DMS153 (cell line): ENCODE data around the gene RACK1.
"Not testable (repeated sequence)": the region's sequence is repeated elsewhere in the genome, so short reads cannot be mapped to it uniquely, and the experiment has no call there.

Experiments used
- DNase-seq: peaks from one replicate; lab custom pipeline; 2025; lab: John Stamatoyannopoulos, UW

RACK1 gene

GRCh38 chr5:181214249-181214648, 29.5 kb downstream of the RACK1 start:
- not testable (repeated sequence) for DNase-seq

GRCh38 chr5:181212934-181213333, 30.8 kb downstream of the RACK1 start:
- no peak for DNase-seq

GRCh38 chr5:181212080-181212479, 31.6 kb downstream of the RACK1 start:
- no peak for DNase-seq

DNA sequence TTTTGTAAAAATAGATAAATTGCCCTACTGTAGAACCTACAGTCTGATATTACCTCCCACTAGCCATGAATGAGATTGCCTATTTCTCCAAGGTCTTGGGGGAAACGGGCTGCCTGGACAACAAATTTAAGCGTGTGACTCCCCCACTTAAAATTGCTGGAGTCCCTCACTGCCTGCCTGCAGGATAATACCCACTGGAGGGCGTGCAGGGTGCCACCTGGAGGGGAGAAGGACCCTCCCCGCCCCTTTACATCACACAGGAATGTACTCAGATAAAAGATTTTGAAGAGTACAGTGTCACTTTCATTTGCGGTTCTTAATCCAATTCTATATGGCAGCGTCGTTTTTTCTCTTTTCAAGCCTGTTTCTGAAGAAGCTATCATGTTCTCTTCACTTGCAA, 32.5 kb downstream of the RACK1 start:
- DNase-seq = no peak

DNA sequence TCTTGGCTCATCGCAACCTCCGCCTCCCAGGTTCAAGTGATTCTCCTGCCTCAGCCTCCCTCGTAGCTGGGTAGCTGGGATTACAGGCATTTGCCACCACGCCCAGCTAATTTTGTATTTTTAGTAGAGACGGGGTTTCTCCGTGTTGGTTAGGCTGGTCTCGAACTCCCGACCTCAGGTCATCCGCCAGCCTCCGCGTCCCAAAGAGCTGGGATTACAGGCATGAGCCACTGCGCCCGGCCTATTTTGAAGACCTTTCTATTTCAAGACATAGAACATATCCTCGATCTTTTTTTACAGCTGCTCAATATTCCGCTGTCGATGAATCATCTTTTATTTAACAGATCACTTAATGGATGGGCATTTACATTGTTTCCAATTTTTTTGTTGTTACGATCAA, 33.0 kb downstream of the RACK1 start:
- not testable (repeated sequence) for DNase-seq

DNA sequence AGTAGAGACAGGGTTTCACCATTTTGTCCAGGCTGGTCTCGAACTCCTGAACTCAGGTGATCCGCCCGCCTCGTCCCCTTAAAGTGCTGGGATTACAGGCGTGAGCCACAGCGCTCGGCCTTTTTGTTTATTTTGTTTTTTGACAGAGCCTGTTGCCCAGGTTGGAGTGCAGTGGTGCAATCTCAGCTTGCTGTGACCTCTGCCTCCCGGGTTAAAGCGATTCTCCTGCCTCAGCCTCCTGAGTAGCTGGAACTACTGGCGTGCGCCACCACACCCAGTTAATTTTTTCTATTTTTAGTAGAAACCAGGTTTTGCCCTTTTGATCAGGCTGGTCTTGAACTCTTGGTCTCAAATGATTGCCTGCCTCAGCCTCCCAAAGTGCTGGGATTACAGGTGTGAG, 33.6 kb downstream of the RACK1 start:
- not testable (repeated sequence) for DNase-seq

- not testable (repeated sequence) for DNase-seq
Measured at GRCh38 chr5:181209006-181209405, 34.7 kb downstream of the RACK1 start.

- no peak for DNase-seq
Measured at GRCh38 chr5:181207960-181208253, 35.8 kb downstream of the RACK1 start.

DNA sequence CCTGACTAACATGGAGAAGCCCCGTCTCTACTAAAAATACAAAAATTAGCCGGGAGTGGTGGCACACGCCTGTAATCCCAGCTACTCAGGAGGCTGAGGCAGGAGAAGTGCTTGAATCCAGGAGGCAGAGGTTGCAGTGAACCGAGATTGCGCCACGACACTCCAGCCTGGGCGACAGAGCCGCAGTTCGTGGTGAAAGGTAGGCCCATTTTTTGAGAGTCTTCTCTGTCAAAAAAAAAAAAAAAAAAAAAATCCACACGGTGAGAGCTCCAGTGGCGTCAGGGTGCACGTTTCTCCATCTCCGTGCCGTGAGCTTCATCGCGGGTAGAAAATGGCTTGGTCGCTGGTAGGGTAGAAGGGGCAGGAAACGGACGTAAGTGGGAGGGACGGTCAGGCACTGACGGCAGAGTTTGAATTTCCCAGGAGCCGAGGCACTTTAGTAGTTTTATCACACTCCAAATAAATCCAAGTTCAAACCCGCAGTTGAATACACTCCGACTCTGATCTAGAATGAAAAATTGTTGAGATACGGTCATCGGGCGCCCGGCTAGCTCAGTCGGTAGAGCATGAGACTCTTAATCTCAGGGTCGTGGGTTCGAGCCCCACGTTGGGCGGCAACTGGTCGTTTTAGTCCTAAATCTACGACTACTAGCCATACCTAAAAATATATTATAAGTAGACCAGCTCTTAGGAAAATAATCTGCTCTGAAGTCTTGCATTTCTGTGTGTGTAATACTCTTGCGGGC, 36.3 kb downstream of the RACK1 start:
- DNase-seq = no peak

- no peak for DNase-seq
Measured at GRCh38 chr5:181205761-181206649, 37.7 kb downstream of the RACK1 start.

DNA sequence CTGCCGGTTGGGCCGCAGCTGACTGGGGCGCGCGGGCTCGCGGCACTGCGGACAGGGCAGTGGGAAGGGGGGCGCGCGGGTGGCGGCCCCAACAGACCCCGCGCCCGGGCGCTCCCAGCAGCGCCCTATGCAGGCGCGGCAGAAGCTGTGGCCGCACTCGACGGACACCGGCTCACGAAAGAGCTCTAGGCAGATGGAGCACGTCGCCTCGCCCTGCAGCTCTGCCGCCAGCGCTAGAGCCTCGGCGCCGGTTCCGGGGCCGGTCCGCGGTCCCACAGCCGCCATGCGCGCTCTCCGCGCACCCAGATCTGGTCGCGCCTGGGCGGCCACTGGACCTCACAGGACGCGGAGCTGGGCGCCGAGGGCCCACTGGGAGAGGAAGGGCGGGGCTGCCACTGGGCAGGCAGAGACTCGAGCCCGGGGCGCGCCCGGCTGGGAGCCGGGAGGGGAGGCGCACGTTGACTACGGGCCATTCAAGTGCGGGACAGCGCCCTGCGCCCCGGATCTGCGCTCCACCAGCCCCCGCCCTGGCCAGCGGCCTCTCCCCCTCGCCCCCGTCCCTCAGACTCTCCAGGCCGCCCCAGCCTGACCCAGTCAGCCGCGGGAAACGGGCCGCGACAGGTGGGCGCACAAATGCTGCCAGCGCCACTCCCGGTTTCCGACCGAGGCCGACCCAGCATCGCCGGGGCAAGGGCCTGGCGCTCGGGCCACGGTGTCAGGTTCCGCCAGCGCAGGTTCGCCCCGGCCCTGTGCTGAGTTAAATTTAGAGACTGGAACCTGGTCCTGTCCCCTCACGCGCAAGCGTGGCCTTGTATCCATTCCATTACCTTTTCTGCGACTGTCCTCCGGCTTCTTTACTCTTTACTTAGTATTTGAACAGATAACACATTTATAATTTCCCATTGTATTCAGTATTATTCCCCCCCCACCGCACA, 38.6 kb downstream of the RACK1 start, which contains the start of gene TRIM7:
Gene TRIM7 (minus strand): TSS at position 371 of the 935 bp plus-strand sequence. CDS start 86 bp downstream, at position 285.
- no peak for DNase-seq

- no peak for DNase-seq
Measured at GRCh38 chr5:181204113-181204825, 39.4 kb downstream of the RACK1 start.

- DNase-seq = no peak
Measured at GRCh38 chr5:181203777-181204112, 40.0 kb downstream of the RACK1 start.

DNA sequence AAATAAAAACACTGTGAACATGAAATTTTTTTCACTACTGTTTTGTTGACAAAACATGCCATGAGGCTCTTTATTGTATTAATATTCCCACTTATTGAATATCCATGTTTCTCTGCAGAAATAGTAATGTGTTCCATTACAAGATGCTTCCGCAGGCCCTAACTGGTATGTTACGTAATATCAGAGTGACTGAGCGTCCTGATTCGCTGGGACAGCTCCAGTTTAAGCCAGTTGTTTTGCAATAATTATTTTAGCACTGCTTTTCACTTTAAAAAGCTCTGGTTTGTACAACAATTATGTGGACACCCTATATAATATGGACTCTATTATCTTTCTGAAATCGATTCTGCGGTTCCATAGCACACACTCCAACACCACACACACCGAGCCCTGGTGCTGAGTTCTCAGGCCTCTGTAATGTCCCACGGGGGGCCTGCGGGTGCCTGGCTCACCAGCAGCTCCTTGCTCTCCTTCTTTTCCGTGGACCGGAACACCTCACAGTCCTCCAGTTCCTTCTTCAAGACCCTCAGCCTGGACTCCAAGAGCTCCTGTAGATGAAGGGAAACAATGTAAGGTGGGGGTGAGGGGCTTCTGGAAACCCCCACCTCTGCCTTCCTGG, 40.5 kb downstream of the RACK1 start:
- DNase-seq = no peak

DNA sequence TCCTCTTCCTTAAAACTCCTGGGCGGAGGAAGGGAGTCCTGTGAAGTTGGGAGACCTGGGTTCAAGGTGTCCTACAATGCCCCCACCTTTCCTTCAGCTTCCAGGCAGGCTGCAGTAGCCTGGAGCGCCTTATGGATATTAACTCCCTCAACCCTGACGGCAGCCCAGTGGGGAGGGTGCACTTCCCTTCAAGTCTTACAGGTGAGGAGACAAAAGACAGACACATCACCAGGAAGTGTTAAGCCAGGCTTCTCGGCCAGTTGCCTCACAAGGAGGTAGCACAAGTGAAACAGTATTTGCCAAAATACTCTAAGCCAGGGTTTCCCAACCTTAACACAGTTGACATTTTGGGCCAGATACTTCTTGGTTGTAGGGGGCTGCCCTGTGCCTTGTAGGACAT, 42.9 kb downstream of the RACK1 start:
- DNase-seq = no peak

- no peak for DNase-seq
Measured at GRCh38 chr5:181199881-181200638, 43.6 kb downstream of the RACK1 start.

DNA sequence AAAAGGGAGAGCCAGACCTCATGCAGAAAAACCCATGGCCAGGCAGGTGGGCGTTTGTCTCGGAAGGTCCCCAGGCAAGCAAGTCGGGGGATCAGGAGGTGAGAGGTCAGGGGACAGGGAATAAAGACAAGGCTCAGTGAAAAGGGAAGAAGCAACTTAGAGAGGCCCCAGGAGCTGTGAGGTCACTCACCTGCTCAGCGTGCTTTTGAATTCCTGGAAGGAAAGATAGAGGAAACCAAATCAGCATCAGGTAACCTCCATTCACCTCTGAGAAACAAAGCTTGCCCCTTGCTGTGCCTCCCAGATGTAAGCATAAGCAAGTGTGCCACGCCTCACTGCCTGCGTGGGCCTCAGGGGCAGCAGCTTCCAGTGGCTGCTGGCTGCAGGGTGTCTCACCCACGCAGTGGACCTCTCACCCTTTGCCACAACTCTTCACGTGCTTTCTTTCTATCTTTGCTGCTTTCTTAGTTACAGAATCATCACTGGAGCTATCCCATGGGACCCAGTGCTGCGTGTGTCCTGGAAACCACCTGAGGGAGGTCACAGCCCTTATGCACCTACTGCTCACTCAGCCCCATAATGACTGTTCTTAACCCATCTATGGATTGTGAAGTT, 44.7 kb downstream of the RACK1 start:
- no peak for DNase-seq

- no peak for DNase-seq
Measured at GRCh38 chr5:181198106-181198685, 45.5 kb downstream of the RACK1 start.

DNA sequence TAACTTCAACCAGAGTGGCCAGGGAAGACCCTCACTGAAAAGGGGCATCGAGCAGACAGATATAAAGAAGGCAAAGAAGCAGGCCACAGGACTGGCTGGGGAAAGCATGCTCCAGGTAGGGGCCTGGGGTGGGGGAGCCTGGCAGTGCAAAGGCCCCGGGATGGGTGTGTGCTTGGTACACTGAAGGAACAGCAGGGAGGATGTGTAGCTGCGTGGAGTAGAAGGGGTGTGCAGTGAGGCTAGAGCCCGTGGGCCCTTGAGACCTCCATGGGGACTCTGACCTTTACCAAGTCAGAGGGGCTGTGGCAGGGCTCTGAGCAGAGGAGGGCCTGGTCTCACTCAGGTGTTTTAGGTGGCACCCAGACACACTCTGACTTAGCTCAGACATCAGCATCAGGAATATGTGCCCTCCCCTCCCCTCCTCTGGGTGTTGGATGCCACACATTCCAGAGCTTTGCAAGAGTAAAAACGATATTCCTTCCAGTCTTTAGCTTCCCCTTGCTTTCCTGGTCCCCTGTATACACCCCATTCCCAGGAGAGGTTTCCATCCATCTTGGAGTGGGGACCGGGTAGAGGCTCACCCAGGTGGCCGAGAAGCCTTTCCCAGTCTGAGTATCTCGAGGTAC, 46.3 kb downstream of the RACK1 start:
- no peak for DNase-seq
